HG03520 (cell line): ENCODE data around the gene DSC2.

Experiments
- ATAC-seq: cut with Tn5 transposase; IDR thresholded peaks from one replicate; pipeline ENCODE4 v1.9.1; 2021; ENCODE audit warnings: mild to moderate bottlenecking, moderate library complexity; ENCODE audit not compliant: unreplicated experiment

DSC2 gene

DNA sequence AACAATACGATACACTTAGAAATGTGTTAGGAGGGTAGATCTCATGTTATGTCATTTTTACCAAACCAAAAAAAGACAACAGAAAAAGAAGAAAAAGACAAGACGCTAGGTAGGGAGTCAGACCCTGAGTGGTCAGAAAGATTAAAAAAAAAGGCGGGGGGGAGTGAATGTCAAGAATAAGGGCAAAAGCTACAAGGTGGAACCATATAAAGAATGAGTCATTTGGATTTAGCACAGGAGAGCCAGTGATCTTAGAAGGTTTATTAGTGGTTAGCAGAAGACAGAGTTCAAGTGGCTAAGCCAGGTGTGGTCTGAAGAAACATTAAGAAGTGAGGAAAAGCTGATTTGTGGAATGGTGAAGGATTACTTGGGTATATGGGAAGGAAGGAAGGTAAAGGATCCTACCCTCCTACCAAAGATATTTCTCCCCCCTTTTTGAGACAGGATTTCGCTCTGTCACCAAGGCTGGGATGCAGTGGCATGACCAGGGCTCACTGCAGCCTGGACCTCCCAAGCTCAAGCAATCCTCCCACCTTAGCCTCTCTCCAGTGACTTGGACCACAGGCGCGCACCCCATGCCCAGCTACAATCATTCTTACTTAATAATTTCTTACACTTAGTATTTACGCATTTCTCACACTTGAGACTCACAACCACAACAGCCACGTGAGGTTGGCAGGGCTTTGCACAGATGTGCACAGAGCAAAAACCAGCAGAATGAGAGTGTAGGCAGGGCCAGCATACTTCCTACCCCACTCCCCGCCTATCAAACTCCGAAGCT lies 2.6 kb downstream of the DSC2 start:
- no peak for ATAC-seq

GRCh38 chr18:31098878-31099277 lies 3.3 kb downstream of the DSC2 start:
- no peak for ATAC-seq

DNA sequence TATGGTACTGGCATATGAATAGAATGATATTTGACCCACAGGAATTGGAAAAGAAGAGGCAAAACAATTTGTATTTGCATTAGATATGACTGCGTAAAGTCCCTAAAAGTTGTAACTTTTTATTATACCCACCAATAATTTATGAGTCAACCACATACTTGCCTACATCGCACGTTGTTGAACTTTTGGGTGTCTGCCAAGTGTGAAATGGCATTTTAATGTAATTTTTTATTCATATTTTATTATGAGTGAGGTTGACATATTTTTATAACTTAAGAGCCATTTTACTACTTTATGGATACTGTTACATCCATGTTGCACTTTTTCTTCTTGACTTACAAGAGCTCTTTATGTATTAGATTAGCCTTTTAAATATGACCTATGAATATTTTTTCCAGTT lies 4.6 kb downstream of the DSC2 start:
- no peak for ATAC-seq

DNA sequence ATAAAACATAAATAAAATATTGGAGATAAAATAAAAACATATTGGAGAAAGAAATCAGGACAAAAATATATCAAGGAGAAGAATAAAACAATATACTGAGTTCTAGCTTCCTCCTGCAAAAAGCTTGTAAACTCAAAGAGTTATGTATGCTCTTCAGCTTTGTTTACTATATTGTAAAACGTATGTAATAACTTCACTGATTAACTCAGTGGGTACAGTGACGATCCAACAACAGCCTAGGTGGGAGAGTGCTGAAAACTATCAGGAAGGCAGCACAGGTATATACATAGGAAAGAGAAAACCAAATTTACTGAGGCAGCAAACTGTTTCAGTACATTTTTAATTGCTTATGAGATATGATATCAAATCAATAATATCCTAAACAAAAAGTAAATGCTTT lies 8.3 kb downstream of the DSC2 start:
- no peak for ATAC-seq

GRCh38 chr18:31093294-31093693 lies 8.9 kb downstream of the DSC2 start:
- ATAC-seq = no peak

GRCh38 chr18:31091350-31091749 lies 10.9 kb downstream of the DSC2 start:
- no peak for ATAC-seq

DNA sequence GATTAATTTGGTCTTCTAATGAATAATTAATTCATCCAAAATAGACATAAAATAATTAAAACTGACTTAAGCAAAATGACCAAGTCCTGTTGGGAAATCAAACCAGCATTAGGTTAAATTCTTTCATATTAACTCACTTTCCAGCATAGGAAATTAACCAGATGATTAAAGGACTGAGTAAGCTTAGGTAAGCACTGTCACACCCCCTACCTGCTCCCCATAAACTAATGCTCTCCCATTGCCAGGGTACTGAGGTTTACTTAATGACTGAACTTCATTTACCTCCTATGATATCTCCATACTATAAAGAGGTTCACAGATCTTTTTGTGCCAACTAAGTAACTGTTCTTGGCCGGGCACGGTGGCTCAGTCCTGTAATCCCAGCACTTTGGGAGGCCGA lies 13.7 kb downstream of the DSC2 start:
- ATAC-seq = no peak

DNA sequence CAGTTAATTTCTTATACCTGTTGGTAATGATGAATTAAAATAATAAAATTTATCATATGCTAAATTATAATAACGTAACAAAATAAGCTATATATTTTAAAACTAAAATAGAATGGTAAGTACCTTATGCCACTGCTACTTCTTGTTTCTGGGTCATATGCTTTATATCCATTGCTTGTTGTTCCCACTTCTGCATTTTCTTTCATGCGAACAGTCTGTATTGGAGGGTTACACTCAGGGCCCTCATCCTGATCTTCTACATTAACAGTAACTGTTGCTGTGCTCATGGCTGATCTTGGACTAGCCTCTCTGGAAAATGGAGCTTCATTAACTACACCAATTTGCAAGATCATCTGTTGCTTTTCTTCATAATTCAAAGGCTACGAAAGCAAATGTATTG lies 22.2 kb downstream of the DSC2 start:
- no peak for ATAC-seq

- no peak for ATAC-seq
Measured at GRCh38 chr18:31077878-31078277, 24.3 kb downstream of the DSC2 start.

- ATAC-seq = no peak
Measured at GRCh38 chr18:31072175-31072574, 30.0 kb downstream of the DSC2 start.

GRCh38 chr18:31070206-31070605 lies 32.0 kb downstream of the DSC2 start:
- ATAC-seq = no peak

DNA sequence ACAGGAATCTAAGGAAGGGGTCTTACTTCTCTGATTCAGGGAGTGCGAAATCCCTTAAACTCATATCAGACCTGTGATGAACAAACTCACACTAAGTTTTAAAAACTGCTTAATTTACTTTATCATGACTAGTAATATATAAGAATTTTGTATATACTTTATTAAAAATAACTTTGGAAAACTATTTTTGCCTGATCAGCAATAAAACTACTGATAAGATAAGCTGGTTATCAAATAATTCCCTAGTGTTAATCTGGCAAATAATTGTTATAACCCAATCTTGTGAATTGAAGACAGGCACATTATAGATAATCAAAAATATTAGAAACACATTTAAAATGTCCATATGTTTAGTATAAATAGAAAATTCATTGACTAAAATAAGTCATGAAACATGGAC lies 36.0 kb downstream of the DSC2 start:
- no peak for ATAC-seq

DNA sequence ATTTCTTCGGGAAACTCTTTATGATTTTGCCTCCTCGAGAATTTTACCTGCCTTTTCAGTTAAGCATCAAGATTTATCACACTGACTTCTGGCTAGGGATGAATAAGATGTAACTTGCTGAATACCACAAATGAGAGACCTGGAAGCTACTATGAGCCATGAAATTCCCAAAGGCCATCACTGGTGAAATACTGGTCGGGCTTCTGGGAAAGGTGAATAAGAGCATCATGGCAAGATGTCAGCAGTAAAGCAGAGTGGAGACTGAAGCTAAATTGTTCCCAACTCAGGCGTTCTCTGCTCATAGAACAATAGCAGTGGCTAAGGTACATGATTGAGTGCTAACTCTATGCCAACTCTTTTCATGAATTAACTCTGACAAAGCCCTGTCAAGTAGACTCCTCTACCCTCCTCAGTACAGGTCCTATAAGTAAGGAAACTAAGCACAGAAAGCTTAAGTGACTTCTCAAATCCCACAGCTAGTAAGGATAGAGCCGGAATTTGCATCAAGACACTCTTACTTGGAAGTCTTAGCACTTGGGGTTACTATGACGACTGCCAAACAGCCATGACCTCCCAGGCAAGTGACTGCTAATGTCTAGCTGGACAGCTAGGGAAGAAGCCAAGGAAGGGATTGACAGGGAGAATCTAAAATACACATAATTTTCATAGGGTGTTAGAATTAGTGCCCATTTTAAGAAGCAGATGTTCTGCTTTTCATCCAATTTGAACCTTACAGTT lies 37.0 kb downstream of the DSC2 start:
- ATAC-seq = no peak

DNA sequence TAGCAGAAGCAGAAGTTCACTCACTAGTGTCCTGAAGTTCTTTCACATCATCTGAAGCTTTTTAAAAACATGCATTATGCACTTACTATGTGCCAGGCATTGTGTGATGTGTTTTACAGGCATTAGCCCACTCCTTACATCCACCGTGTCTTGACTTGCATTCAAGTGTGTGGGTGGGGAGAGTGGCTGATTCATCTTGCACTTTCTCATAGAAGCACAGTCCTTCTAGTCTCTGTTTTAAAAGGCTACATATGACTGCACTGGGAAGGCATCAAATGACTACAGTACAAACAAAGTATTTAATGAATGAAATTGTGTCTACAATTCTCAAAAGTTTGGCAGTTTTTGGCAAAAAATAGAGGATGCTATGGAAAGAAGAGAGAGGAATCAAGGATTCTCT lies 38.1 kb downstream of the DSC2 start:
- ATAC-seq = peak; percentile 78

- ATAC-seq = no peak
Measured at GRCh38 chr18:31061945-31062344, 40.3 kb downstream of the DSC2 start.

DNA sequence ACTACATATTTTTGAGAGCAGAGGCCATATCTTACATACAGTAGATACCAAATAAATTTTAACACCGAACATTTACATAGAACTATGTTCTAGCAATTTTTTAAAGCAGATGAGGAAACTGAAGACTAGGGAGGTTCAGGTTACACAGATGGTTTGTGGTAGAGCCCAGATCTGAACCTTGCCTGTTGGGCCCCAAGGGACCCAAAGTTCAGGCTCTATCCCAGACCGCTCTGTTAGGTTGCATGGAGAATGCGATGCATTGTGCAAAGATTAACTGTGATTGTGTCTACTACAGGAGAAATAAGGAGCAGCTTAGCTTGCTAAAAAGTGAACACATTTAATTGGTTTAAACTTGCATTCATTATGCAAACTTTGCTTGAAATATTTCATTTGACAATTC lies 43.3 kb downstream of the DSC2 start:
- no peak for ATAC-seq

GRCh38 chr18:31057917-31058316 lies 44.3 kb downstream of the DSC2 start:
- ATAC-seq = no peak

- ATAC-seq = no peak
Measured at GRCh38 chr18:31057051-31057450, 45.2 kb downstream of the DSC2 start.

DNA sequence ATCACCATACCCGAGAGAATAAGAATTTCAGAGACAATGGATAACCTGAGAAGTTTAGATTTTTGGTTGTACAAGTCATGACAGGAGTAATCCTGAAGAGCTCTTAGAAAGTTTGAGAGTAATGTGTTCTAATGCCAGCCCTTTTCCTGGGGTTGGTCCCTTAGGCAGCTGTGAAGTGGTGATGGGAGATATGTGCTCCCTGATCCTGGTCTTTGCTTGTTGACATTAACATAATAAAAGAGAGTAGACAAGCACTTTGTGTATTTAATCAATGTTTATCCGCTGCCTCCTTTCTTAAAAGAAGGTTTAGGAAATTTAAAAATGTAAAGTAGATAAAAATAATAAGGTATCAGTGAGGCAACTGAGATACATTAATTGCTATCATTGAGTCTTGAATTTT lies 45.9 kb downstream of the DSC2 start:
- no peak for ATAC-seq

- ATAC-seq = no peak
Measured at GRCh38 chr18:31050635-31051034, 51.6 kb downstream of the DSC2 start.

DNA sequence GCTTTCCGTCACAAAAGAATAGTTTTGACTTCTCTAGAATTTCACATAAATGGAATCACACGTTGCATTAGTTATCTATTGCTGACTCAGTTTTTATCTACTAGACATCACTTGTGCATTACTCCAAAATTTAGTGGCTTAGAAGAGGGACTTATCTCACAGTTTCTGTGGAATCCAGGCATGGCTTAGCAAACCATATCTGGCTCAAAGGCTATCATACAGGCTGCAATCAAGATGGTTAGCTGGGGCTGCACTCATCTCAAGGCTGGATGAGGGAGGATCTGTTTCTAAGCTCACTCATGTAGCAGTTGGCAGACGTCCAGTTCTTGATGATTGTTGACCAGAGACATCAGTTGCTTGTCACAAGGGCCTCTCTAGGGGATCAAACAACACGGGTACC lies 53.0 kb downstream of the DSC2 start:
- ATAC-seq = no peak

- ATAC-seq = no peak
Measured at GRCh38 chr18:31048216-31048615, 54.0 kb downstream of the DSC2 start.

DNA sequence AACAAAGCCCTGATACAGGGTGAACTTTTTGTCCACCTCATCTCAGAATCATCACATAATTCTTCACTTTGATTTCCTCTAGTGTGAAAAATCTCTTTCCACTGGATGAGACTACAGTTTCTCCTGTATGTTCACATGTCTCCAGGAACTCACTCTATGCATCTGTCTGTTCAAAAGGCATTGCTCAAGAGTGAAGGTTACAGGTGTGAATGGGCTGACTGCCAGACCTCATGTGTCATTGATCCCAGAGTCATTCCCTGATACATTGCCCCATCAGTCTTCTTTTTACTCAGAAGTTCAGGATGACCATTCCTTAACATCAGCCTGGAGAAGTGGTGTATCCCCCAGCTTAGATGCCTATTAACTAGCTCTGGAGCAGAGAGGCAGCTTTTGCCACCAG lies 55.3 kb downstream of the DSC2 start:
- ATAC-seq = no peak
